RWPE2 (cell line): ENCODE measurements around the gene ERVK3-1.

Source experiments
- ATAC-seq: fragments of 200-7000 bp; cut with Tn5 transposase; 3 replicates; pipeline ENCODE4 v1.9.1; 2021; ENCODE audit warnings: low read depth
- DNase-seq: peaks from one replicate; pipeline ENCODE4 v3.0.0-alpha.2; 2020; ENCODE audit warnings: low spot score
- H3K27ac ChIP-seq: fragments of 450-650 bp; 2 replicates; pipeline ENCODE4 v1.5.1; 2017; ENCODE audit warnings: mild to moderate bottlenecking; ENCODE audit not compliant: poor library complexity, severe bottlenecking
- H3K27me3 ChIP-seq: fragments of 250-450 bp; sonication (Bioruptor Pico); 2 replicates; pipeline ENCODE4 v1.5.1; 2021; ENCODE audit warnings: mild to moderate bottlenecking, moderate library complexity; ENCODE audit not compliant: insufficient read depth, poor library complexity, severe bottlenecking
- H3K36me3 ChIP-seq: fragments of 250-450 bp; sonication (Bioruptor Pico); 2 replicates; pipeline ENCODE4 v1.5.1; 2020; ENCODE audit warnings: low read depth, mild to moderate bottlenecking, moderate library complexity
- H3K4me1 ChIP-seq: fragments of 250-450 bp; sonication (Bioruptor Pico); 2 replicates; pipeline ENCODE4 v1.5.1; 2021; ENCODE audit warnings: mild to moderate bottlenecking, moderate library complexity; ENCODE audit not compliant: insufficient read depth, poor library complexity, severe bottlenecking
- H3K4me3 ChIP-seq: fragments of 250-450 bp; sonication (Bioruptor Pico); 2 replicates; pipeline ENCODE4 v1.5.1; 2021; ENCODE audit warnings: mild to moderate bottlenecking, moderate library complexity; ENCODE audit not compliant: severe bottlenecking
- H3K9me3 ChIP-seq: fragments of 250-450 bp; sonication (Bioruptor Pico); 2 replicates; pipeline ENCODE4 v1.5.1; 2021; ENCODE audit warnings: mild to moderate bottlenecking, moderate library complexity; ENCODE audit not compliant: severe bottlenecking
- TF ChIP-seq, protein P1 (sequence below): fragments of 450-650 bp; IDR thresholded peaks from one replicate; pipeline ENCODE4 v1.5.1; 2017; ENCODE audit warnings: mild to moderate bottlenecking, moderate library complexity; ENCODE audit not compliant: poor library complexity, severe bottlenecking

The ERVK3-1 gene

DNA sequence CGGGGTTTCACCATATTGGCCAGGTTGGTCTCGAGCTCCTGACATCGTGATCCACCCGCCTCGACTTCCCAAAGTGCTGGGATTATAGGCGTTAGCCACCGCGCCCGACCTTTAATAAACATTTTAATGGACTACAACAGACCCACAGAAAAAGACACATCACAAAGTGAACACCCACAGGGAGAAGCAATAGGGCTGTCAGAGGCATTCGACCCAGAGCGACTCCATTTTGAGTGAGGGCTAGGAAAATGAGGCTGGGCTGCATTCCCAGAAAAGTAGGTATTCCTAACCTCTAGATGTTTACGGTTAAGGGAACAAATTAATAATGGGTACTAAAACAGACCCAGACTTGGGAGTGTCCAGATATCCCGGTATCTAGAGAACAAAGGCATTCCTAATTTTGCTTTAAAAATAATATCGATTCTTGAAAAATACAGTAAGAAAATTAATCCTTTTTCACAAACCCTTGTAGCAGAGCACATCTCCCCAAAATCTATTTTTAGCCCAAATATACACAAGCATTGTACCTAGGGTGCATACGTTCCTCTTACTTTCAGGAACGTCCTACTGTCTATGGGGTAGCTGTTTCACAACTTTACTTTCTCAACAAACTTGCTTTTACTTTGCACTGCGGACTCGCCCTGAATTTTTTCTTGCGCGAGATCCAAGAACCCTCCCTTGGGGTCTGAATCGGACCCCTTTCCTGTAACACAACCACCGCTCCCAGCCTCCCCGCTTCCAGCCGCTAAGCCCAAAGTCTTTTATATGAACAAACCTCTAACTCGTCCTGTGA, 27.2 kb upstream of the ERVK3-1 start:
- ATAC-seq, result peak; percentile 0; the same call in 1 of the 3 replicates
- no peaks in the 10 kb centered on the region for H3K9me3 ChIP-seq
- peaks cover 24% of the 10 kb centered on the region for H3K36me3 ChIP-seq
- H3K4me1 ChIP-seq, result peaks cover 3% of the 10 kb centered on the region
- TF ChIP-seq, protein P1, sequence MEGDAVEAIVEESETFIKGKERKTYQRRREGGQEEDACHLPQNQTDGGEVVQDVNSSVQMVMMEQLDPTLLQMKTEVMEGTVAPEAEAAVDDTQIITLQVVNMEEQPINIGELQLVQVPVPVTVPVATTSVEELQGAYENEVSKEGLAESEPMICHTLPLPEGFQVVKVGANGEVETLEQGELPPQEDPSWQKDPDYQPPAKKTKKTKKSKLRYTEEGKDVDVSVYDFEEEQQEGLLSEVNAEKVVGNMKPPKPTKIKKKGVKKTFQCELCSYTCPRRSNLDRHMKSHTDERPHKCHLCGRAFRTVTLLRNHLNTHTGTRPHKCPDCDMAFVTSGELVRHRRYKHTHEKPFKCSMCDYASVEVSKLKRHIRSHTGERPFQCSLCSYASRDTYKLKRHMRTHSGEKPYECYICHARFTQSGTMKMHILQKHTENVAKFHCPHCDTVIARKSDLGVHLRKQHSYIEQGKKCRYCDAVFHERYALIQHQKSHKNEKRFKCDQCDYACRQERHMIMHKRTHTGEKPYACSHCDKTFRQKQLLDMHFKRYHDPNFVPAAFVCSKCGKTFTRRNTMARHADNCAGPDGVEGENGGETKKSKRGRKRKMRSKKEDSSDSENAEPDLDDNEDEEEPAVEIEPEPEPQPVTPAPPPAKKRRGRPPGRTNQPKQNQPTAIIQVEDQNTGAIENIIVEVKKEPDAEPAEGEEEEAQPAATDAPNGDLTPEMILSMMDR, result no peak
- DNase-seq, result no peak
- peak overlapping the region; percentile 44 for H3K27ac ChIP-seq
- peak overlapping the region; percentile 66 for H3K4me3 ChIP-seq
- H3K27me3 ChIP-seq, result no peaks in the 10 kb centered on the region

DNA sequence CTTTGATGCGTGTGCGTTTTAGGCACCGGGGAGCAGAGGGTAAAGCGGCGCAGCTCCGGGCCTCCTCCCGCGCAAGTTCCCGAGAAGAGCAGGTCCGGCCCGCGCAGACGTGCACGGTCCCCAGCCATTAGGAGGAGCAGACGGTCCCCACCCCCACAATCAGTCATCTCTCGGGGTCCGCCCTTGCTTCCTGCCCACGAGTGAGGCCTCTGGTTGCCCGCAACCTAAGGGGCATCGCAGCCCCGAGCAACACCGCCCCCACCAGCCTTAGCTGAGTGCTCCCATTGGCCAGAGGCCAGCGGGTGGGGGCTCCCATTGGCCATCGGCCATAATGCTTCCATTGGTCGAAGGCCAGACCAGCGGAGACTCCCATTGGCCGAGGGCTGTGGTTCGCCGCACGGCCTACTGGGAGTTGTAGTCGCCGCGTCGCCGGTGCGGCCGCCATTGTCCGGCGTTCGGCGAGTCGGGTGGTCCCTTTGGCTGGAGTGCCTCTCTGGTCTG, 26.6 kb upstream of the ERVK3-1 start, which contains the start of gene ZNF8:
Gene ZNF8 (plus strand): TSS at position 415 of the 501 bp plus-strand sequence. CDS start 127 bp downstream, outside the sequence.
- Histone ChIP-seq H3K9me3 (no peaks in the 10 kb centered on the region), H3K4me1 (peaks cover 3% of the 10 kb centered on the region), H3K36me3 (peaks cover 24% of the 10 kb centered on the region), H3K27ac (peak within 1 kb of the TSS; percentile 44), H3K4me3 (peak within 1 kb of the TSS; percentile 66), H3K27me3 (no peaks in the 10 kb centered on the region)
- TF ChIP-seq, protein P1, result no peak
- DNase-seq (peak; percentile 98), ATAC-seq (peak; percentile 96)

- Histone ChIP-seq H3K27me3 (no peaks in the 10 kb centered on the region), H3K4me1 (peaks cover 3% of the 10 kb centered on the region), H3K27ac (peak overlapping the region; percentile 44), H3K9me3 (no peaks in the 10 kb centered on the region), H3K4me3 (peak overlapping the region; percentile 66), H3K36me3 (peaks cover 22% of the 10 kb centered on the region)
- TF ChIP-seq, protein P1, result no peak
- ATAC-seq (peak; percentile 24; the same call in 2 of the 3 replicates), DNase-seq (peak; percentile 76)
These were observed 25.9 kb upstream of the ERVK3-1 start for GRCh38 chr19:58279042-58279924.

DNA sequence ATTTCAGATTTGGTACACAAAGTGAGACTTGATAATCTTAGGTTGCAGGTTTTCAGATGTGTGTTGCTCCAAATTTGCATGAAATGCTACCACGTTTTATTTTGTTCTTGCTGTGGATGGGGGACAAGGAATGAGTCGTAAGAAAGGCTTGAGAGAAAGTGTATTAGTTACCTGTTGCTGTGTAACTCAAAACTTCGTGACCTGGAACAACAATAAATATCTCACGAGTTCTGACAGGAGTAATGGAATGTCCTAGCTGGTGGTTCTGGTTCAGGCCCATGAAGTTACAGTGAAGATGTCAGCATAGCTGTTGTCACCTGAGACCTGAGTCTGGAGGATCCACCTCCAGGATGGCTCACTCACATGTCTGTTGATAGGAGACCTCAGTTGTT, 25.3 kb upstream of the ERVK3-1 start:
- TF ChIP-seq, protein P1, result no peak
- peaks cover 3% of the 10 kb centered on the region for H3K4me1 ChIP-seq
- no peak overlapping the region for H3K27ac ChIP-seq
- H3K27me3 ChIP-seq, result no peaks in the 10 kb centered on the region
- H3K4me3 ChIP-seq, result peak overlapping the region; percentile 66
- DNase-seq, result no peak
- no peak for ATAC-seq
- H3K9me3 ChIP-seq, result no peaks in the 10 kb centered on the region
- H3K36me3 ChIP-seq, result peaks cover 18% of the 10 kb centered on the region
